Smooth muscle cell (in vitro differentiated cells): Measurements from ENCODE around the gene ZNF420. TPM values are rescaled to one million over a fixed set of nuclear protein-coding genes. Genes with fewer than 3 reads are reported as not detected.

Experiments
- DNase-seq: peaks from one replicate; lab custom pipeline; 2025; ENCODE audit not compliant: unreplicated experiment; lab: John Stamatoyannopoulos, UW
- H2AFZ ChIP-seq: fragments of 200-600 bp; sonication (generic); 2 replicates; pipeline ENCODE4 v1.6.0; 2016; ENCODE audit warnings: antibody characterized with exemption, low read depth, mild to moderate bottlenecking
- H3F3A ChIP-seq: fragments of 200-600 bp; sonication (generic); 2 replicates; pipeline ENCODE4 v1.6.0; 2017; ENCODE audit warnings: antibody characterized with exemption, low read depth
- H3K27ac ChIP-seq: fragments of 200-600 bp; sonication (generic); 2 replicates; pipeline ENCODE4 v1.5.1; 2016; ENCODE audit warnings: low read depth, mild to moderate bottlenecking
- H3K27me3 ChIP-seq: fragments of 200-600 bp; sonication (generic); 2 replicates; pipeline ENCODE4 v1.6.1; 2016; ENCODE audit warnings: low read depth, mild to moderate bottlenecking
- H3K36me3 ChIP-seq: fragments of 200-600 bp; sonication (generic); 2 replicates; pipeline ENCODE4 v1.5.1; 2016; ENCODE audit warnings: low read depth
- H3K4me1 ChIP-seq: fragments of 200-600 bp; sonication (generic); 2 replicates; pipeline ENCODE4 v1.5.1; 2016; ENCODE audit warnings: low read depth
- H3K4me2 ChIP-seq: fragments of 200-600 bp; sonication (generic); 2 replicates; pipeline ENCODE4 v1.6.0; 2016; ENCODE audit warnings: mild to moderate bottlenecking
- H3K4me3 ChIP-seq: fragments of 200-600 bp; sonication (generic); 2 replicates; pipeline ENCODE4 v1.5.1; 2016; ENCODE audit warnings: mild to moderate bottlenecking
- H3K79me2 ChIP-seq: fragments of 200-600 bp; sonication (generic); 2 replicates; pipeline ENCODE4 v1.6.0; 2016; ENCODE audit warnings: low read depth, mild to moderate bottlenecking
- H3K9ac ChIP-seq: fragments of 200-600 bp; sonication (generic); 2 replicates; pipeline ENCODE4 v1.6.0; 2016; ENCODE audit warnings: low read depth
- H3K9me3 ChIP-seq: fragments of 200-600 bp; sonication (generic); replicated peaks from 2 replicates; pipeline ENCODE4 v1.5.1; 2016; ENCODE audit warnings: low read depth
- H4K20me1 ChIP-seq: fragments of 200-600 bp; sonication (generic); 2 replicates; pipeline ENCODE4 v1.6.0; 2016; ENCODE audit warnings: low read depth
- CTCF ChIP-seq: fragments of 200-600 bp; sonication (generic); IDR thresholded peaks from 2 replicates; pipeline ENCODE4 v1.5.1; 2017; ENCODE audit warnings: borderline replicate concordance, mild to moderate bottlenecking, antibody characterized with exemption; ENCODE audit not compliant: insufficient read depth, poor library complexity, severe bottlenecking
- WGBS: methylation state at CpG from one replicate; pipeline ENCODE4 v1.1.7; 2016; ENCODE audit warnings: low lambda C conversion rate; 5-methylcytosine and 5-hydroxymethylcytosine counted together
- polyA plus RNA-seq: library from polyadenylated mRNA; unstranded; fragments of >200 nt; fragmentation: Nextera tagmentation; extraction: Ambion mirVana; gene quantifications from 2 replicates; pipeline ENCODE4 v1.2.1, GENCODE V29; 2016
- total RNA-seq: library from RNA; depleted of rRNA; stranded (reverse); fragments of >200 nt; gene quantifications from 2 replicates; pipeline ENCODE4 v1.2.3, GENCODE V29; 2014

The ZNF420 gene
- total and polyA plus RNA-seq, 2 experiments from 2014 or later: 4.9 to 11.0 TPM

- H3K27me3 ChIP-seq: no peaks in the 10 kb centered on the region
- no peak overlapping the region for H3K9ac ChIP-seq
- no peak for DNase-seq
- H3K4me2 ChIP-seq: no peak overlapping the region
- no peak for TF ChIP-seq CTCF
- no peaks in the 10 kb centered on the region for H3K79me2 ChIP-seq
- peak overlapping the region; percentile 10 for H3K4me3 ChIP-seq
- whole genome bisulfite sequencing: 93% methylated on average over 3 of the region's 3 CpGs
- no peaks in the 10 kb centered on the region for H3F3A ChIP-seq
- H3K27ac ChIP-seq: no peak overlapping the region
- peaks cover 52% of the 10 kb centered on the region for H3K36me3 ChIP-seq
- no peaks in the 10 kb centered on the region for H4K20me1 ChIP-seq
- H2AFZ ChIP-seq: no peak overlapping the region
- peaks cover 90% of the 10 kb centered on the region for H3K9me3 ChIP-seq
- H3K4me1 ChIP-seq: no peaks in the 10 kb centered on the region
These were observed 50.6 kb downstream of the ZNF420 start for GRCh38 chr19:37128821-37129177.

GRCh38 chr19:37136111-37136510 lies 57.9 kb downstream of the ZNF420 start:
- Histone ChIP-seq H3K9ac (no peak overlapping the region), H3K36me3 (no peaks in the 10 kb centered on the region), H4K20me1 (no peaks in the 10 kb centered on the region), H3K27ac (no peak overlapping the region), H3K4me2 (no peak overlapping the region), H3K79me2 (no peaks in the 10 kb centered on the region), H3F3A (no peaks in the 10 kb centered on the region), H3K4me3 (no peak overlapping the region), H3K9me3 (peaks cover 52% of the 10 kb centered on the region), H3K27me3 (no peaks in the 10 kb centered on the region), H3K4me1 (no peaks in the 10 kb centered on the region), H2AFZ (no peak overlapping the region)
- DNase-seq: no peak
- TF ChIP-seq CTCF: no peak
- 0% methylated on average over 1 of the region's 1 CpG for WGBS

- H3K9me3 ChIP-seq: peaks cover 39% of the 10 kb centered on the region
These were observed 70.0 kb downstream of the ZNF420 start for GRCh38 chr19:37148214-37148613.

More at GRCh38 chr19:37148214-37148613, 70.0 kb downstream of the ZNF420 start:
- H3K27me3 ChIP-seq: no peaks in the 10 kb centered on the region
- TF ChIP-seq CTCF: no peak
- H3K4me2 ChIP-seq: no peak overlapping the region
- no peak overlapping the region for H3K4me3 ChIP-seq
- H2AFZ ChIP-seq: no peak overlapping the region
- H3F3A ChIP-seq: no peaks in the 10 kb centered on the region
- H3K36me3 ChIP-seq: peaks cover 37% of the 10 kb centered on the region
- no peaks in the 10 kb centered on the region for H3K4me1 ChIP-seq
- no peaks in the 10 kb centered on the region for H4K20me1 ChIP-seq
- no peak for DNase-seq
- 93% methylated on average over 3 of the region's 3 CpGs for WGBS
- no peak overlapping the region for H3K9ac ChIP-seq
- no peak overlapping the region for H3K27ac ChIP-seq
- H3K79me2 ChIP-seq: no peaks in the 10 kb centered on the region
